Omental fat pad (tissue), 4 donors: ENCODE measurements around the gene FKBP2. TPM values are rescaled to one million over a fixed set of nuclear protein-coding genes. Genes with fewer than 3 reads are reported as not detected.

Experiments
- ATAC-seq: fragments of 150-250 bp; one replicate; pipeline ENCODE4 v1.9.1; 2016; ENCODE audit warnings: mild to moderate bottlenecking, moderate library complexity; ENCODE audit not compliant: low FRiP score
- DNase-seq: peaks from one replicate; pipeline ENCODE4 v3.0.0-alpha.2; 2019; ENCODE audit warnings: low spot score
- total RNA-seq, 4 donors: library from RNA; depleted of rRNA; stranded (reverse); fragments of >200 nt; gene quantifications; one replicate each; pipeline ENCODE4 v1.1.0, GENCODE V29; 2016
- TF ChIP-seq, protein P1 (sequence below), 3 donors: fragments of 450-650 bp; IDR thresholded peaks; one replicate each; pipeline ENCODE4 v1.5.1; 2016 to 2017; ENCODE audit warnings: antibody characterized with exemption in 3 of 3, mild to moderate bottlenecking in 3 of 3, moderate library complexity in 2 of 3

FKBP2 gene
- total RNA-seq, 4 donors from 2014 or later: 41.8 to 78.5 (median 49.5) TPM

DNA sequence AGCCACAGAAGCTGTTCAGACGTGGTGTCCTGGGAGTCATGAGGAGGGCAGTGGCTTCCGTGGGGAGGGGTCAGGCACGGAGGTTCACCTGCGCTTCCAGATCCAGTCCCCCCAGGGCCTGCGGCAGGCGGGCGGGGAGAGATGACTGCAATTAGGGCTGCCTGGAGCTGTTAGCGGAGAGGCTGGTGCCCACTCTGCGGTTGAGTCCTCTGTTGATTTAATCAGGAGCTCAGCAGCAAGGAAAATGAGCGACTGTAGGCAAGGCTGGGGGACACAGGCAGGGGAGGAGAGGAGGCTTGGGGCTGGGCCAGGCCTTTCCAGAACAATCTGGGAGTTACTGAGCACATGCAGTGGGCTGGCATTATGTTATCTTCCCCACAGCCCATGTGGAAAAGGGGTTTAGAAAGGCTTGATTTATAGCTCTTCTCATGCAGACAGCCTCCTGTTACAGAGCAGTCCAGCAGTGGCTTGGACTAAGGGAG is 23.5 kb downstream of the FKBP2 start:
- TF ChIP-seq, protein P1, sequence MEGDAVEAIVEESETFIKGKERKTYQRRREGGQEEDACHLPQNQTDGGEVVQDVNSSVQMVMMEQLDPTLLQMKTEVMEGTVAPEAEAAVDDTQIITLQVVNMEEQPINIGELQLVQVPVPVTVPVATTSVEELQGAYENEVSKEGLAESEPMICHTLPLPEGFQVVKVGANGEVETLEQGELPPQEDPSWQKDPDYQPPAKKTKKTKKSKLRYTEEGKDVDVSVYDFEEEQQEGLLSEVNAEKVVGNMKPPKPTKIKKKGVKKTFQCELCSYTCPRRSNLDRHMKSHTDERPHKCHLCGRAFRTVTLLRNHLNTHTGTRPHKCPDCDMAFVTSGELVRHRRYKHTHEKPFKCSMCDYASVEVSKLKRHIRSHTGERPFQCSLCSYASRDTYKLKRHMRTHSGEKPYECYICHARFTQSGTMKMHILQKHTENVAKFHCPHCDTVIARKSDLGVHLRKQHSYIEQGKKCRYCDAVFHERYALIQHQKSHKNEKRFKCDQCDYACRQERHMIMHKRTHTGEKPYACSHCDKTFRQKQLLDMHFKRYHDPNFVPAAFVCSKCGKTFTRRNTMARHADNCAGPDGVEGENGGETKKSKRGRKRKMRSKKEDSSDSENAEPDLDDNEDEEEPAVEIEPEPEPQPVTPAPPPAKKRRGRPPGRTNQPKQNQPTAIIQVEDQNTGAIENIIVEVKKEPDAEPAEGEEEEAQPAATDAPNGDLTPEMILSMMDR (IDR thresholded peaks at IDR 0.05): no peak
- no peak for ATAC-seq
- no peak for DNase-seq

DNA sequence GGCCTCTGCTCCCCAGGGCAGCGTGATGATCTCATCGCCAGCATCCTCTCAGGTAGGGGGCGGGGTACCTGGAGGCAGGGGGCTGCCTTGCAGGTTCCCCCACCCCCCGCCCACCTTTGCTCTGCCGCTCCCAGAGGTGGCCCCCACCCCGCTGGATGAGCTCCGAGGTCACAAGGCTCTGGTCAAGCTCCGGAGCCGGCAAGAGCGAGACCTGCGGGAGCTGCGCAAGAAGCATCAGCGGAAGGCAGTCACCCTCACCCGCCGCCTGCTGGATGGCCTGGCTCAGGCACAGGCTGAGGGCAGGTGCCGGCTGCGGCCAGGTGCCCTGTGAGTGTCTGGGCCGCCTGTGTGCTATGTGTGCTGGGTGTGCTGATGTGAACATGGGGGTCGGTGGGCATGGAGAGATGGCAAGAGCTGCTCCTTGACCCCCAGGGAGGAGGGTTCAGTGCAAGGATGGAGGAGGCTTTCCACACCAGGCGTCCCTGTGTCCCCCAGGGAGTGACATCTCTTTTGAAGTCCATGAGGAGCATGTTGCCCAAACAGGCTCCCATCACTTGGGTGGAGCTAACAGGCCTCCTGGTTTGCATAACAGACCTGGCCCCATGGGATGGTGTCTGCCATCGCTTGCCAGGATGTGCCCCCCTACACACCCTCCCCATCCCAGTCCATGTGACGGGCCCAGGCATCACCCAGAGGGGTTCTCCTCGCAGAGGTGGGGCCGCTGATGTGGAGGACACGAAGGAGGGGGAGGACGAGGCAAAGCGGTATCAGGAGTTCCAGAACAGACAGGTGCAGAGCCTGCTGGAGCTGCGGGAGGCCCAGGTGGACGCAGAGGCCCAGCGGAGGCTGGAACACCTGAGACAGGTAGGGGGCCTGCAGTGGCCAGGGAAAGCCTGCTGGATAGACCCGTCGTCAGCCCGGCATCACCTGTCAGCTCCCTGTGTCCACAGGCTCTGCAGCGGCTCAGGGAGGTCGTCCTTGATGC is 24.6 kb downstream of the FKBP2 start:
- no peak for ATAC-seq
- DNase-seq: no peak
- TF ChIP-seq, protein P1 (IDR thresholded peaks at IDR 0.05): no peak

DNA sequence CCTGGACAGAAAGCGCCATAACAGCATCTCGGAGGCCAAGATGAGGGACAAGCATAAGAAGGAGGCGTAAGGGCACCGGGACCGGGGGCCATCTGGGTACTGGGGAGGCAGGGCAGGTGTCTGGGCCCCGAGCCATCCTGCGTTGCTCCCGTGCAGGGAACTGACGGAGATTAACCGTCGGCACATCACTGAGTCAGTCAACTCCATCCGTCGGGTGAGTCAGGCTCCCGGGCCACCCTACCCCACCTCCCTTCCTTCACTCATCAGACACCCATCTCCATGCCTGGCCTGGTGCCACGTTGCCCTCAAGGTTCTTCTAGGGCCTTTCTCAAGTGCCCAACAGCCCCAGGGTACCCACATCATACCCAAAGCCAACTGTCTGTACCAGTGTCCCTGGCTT is 25.4 kb downstream of the FKBP2 start:
- no peak for DNase-seq
- TF ChIP-seq, protein P1 (IDR thresholded peaks at IDR 0.05): no peak
- ATAC-seq: no peak

DNA sequence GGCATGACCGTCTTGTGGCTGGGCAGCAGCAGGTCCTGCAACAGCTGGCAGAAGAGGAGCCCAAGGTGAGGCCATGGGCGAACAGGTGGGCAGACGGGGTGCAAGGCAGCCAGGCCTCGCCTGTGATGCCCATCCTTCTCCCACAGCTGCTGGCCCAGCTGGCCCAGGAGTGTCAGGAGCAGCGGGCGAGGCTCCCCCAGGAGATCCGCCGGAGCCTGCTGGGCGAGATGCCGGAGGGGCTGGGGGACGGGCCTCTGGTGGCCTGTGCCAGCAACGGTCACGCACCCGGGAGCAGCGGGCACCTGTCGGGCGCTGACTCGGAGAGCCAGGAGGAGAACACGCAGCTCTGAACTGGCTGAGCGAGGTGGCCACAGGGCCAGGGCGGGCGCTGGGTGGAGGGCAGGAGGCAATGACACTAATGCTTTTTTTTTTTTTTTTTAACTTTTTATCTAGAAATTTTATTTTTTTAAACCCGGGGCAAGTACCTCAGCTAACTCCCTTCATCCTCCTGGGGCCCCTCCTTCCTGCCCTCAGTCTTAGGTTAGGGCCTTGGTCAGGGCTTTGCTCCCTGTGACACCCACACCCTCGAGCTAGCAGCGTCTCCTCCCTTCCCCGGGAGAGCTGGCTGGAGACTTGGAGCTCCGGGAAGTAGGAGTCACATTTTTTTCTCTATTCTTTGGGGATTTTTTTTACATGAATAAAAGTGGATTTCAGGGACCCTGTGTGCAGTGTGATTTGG is 26.5 kb downstream of the FKBP2 start:
- ATAC-seq: no peak
- DNase-seq: no peak
- TF ChIP-seq, protein P1 (IDR thresholded peaks at IDR 0.05): no peak

DNA sequence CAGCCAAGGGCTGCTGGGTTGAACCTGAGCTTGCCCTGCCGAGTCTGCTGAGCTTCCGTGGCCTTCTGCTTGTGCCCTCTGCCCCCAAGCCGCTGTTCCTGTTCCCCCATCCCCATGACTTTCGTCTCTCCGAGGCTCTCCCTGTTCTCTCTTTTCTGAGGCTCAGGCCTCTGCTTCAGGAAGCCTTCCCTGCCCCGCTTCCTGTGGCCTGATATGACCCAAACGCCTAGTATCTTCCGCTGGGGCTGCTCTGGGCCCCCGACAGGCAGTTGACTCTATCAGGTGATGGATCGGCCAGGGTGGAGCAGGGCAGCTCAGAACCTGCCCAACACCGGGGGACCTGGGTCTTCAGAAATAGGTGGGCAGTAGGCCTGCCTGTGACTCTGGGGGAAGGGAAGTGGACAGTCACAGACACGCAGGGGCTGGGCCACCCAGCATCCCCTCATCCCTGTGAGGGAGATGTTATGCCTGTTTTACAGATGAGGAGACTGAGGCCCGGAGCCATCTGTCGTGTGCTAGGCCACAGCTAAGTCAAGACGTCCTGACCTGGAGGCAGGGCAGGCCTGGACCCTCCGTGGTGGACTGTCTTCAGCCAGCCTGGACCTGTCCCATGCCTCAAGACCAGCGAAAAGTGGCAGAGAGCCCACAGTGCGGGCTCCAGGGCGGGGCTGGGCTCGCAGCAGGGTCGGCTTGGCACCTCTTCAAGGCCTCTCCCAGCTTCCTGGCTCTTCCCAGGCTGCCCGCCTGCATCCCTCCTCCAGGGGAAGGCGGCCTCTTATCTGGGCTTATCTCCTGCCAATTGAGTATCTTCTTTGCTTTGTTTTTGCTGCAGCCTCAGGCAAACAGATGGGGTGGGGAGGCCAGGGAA is 27.4 kb downstream of the FKBP2 start:
- TF ChIP-seq, protein P1 (IDR thresholded peaks at IDR 0.05): no peak
- no peak for ATAC-seq
- no peak for DNase-seq

DNA sequence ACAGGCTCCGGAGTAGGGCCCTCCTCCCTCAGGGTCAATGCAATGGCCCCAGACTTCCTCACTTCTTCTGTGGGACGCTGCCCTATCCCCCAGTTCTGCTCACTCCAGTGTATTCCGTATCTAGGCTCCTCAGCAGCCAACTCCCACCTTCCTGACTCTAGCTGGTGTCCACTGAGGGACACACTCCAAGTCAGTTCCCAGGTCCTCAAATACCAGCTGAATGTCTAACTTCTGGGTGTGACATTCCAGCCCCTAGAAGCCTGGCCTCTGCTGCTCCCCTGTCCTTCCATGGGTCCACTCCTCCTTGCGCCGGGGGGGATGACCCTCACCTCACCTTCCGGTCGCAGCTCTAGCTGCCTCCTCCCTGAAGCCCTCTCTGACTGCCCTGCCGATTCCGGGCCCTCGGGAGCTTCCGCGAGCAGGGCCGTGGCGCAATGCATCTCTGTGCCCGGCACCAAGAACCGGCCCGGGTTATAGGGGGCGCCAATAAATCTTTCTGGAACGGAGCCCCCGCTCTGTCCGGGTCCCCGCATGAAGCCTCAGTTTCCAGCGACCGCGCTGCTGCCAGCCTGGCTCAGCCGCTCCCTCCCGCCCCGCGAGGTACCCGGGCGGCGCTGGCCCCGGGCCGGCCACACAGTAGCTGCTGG is 28.1 kb downstream of the FKBP2 start:
- TF ChIP-seq, protein P1 (IDR thresholded peaks at IDR 0.05): no peak
- DNase-seq (no peak), ATAC-seq (no peak)
